H1 (cell line): ENCODE data around the gene ATP9B.

Experiments used
- CTCF ChIP-seq, 3 experiments: IDR thresholded peaks; 1 replicate in 2 of 3; 2 replicates in 1 of 3; pipeline versions ENCODE4 v1.5.1 to v1.6.1; 2011; ENCODE audit warnings: low read length in 3 of 3, mild to moderate bottlenecking in 3 of 3, inconsistent platforms in 2 of 3, low read depth in 1 of 3, moderate library complexity in 1 of 3; ENCODE audit not compliant: insufficient read depth in 1 of 3; ENCODE audit errors: control extremely low read depth in 1 of 3
- RXRA ChIP-seq: IDR thresholded peaks from 2 replicates; pipeline ENCODE4 v1.6.1; 2011; ENCODE audit warnings: low read depth, mild to moderate bottlenecking, low read length, moderate library complexity; ENCODE audit not compliant: insufficient read depth

DNA sequence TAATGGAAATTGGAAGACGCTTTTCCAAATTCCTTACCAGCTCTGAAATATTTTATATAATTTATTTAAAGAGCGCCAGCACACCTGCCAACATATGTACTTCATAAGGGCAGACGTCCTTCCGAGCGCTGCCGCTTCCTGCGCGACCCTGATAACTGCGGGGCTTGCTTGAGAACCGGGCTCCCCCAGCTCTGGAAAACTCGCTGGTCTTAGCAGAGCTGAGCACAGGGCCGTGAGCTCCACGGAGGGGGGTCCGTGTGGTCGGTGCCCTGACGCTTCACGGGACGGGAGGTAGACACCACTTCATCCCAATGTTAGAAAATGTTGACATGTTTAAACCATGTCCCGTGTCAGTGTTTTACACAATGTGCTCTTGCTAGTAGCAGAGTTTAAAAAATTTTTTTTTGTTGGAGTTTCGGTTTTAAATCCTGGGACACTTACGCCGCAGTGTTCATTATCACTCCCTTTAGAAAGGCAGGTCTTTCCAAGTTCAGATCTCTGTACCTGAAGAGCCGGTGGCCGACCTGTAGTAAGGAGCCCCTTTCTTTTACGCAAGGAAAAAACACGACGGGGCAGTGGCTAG, 328.1 kb downstream of the ATP9B start:
- TF ChIP-seq CTCF (IDR thresholded peaks at IDR 0.05; ENCODE audit: control extremely low read depth in 1 of 3, insufficient read depth in 1 of 3, low read depth in 1 of 3, low read length in 3 of 3) (no peak), RXRA (no peak)
